Left ventricle myocardium inferior (tissue), 1 donor: ENCODE results near the gene ALAS1. TPM values are rescaled to one million over a fixed set of nuclear protein-coding genes. Genes with fewer than 3 reads are reported as not detected.
A peak's percentile ranks its signal among the peaks of the same experiment; 100 is the strongest.

Source experiments
- DNase-seq: peaks from one replicate; pipeline ENCODE4 v3.0.0-alpha.2; 2020
- H3K27ac ChIP-seq: fragments of 200-600 bp; replicated peaks from 2 replicates; pipeline ENCODE4 v1.8.0; 2021
- H3K27me3 ChIP-seq: fragments of 200-600 bp; 2 replicates; pipeline ENCODE4 v1.8.0; 2021; ENCODE audit warnings: low read depth
- H3K36me3 ChIP-seq: fragments of 200-600 bp; 2 replicates; pipeline ENCODE4 v1.8.0; 2021
- H3K4me1 ChIP-seq: fragments of 200-600 bp; 2 replicates; pipeline ENCODE4 v1.8.0; 2021
- H3K4me3 ChIP-seq: fragments of 200-600 bp; 2 replicates; pipeline ENCODE4 v1.8.0; 2021; ENCODE audit warnings: mild to moderate bottlenecking, moderate library complexity
- H3K9me3 ChIP-seq: fragments of 200-600 bp; replicated peaks from 2 replicates; pipeline ENCODE4 v1.8.0; 2021
- CTCF ChIP-seq: fragments of 200-600 bp; IDR thresholded peaks from 2 replicates; pipeline ENCODE4 v1.8.0; 2021; ENCODE audit warnings: antibody characterized with exemption, mild to moderate bottlenecking, borderline replicate concordance
- intact Hi-C: fragments of 100-400 bp; cut with micrococcal nuclease; formaldehyde crosslinking; loops from one replicate; pipeline ENCODE4 v1.11.0; 2022
- total RNA-seq: library from RNA; stranded (reverse); fragmentation: NEBNext Ultra II Directional; extraction: Animal tissue kit (Norgen Biotek cat#: 25700); gene quantifications from one replicate; pipeline ENCODE4 v1.2.1, GENCODE V29; 2021
- donor health status: DM: no; HTN: yes; CAD: no; lungs with severe emphysema.

The ALAS1 gene
- total RNA-seq, 1 donor from 2014 or later, result 180 TPM

GRCh38 chr3:52193065-52193464 is 4.9 kb upstream of the ALAS1 start:
- no peak for TF ChIP-seq CTCF
- Histone ChIP-seq H3K9me3 (no peaks in the 10 kb centered on the region), H3K27me3 (no peaks in the 10 kb centered on the region), H3K4me1 (peaks cover 58% of the 10 kb centered on the region), H3K4me3 (no peak overlapping the region), H3K36me3 (no peaks in the 10 kb centered on the region), H3K27ac (no peak overlapping the region)
- intact Hi-C loops, result no loop called here
- peak; percentile 62 for DNase-seq

- Histone ChIP-seq H3K27me3 (no peaks in the 10 kb centered on the region), H3K4me1 (peaks cover 65% of the 10 kb centered on the region), H3K4me3 (no peak overlapping the region), H3K9me3 (no peaks in the 10 kb centered on the region), H3K36me3 (peaks cover 6% of the 10 kb centered on the region), H3K27ac (peak overlapping the region; percentile 93)
- no peak for TF ChIP-seq CTCF
- intact Hi-C loops, result no loop called here
- DNase-seq, result peak; percentile 73
Observed at GRCh38 chr3:52194485-52195290, 3.3 kb upstream of the ALAS1 start.

GRCh38 chr3:52195291-52195597 is 2.7 kb upstream of the ALAS1 start:
- no peak for TF ChIP-seq CTCF
- Histone ChIP-seq H3K9me3 (no peaks in the 10 kb centered on the region), H3K27ac (peak overlapping the region; percentile 93), H3K4me1 (peaks cover 65% of the 10 kb centered on the region), H3K36me3 (peaks cover 11% of the 10 kb centered on the region), H3K4me3 (no peak overlapping the region), H3K27me3 (no peaks in the 10 kb centered on the region)
- DNase-seq, result no peak
- intact Hi-C loops, result no loop called here

GRCh38 chr3:52195823-52196331 is 2.1 kb upstream of the ALAS1 start:
- Histone ChIP-seq H3K9me3 (no peaks in the 10 kb centered on the region), H3K4me1 (peaks cover 66% of the 10 kb centered on the region), H3K4me3 (no peak overlapping the region), H3K27me3 (no peaks in the 10 kb centered on the region), H3K27ac (peak overlapping the region; percentile 93), H3K36me3 (peaks cover 18% of the 10 kb centered on the region)
- TF ChIP-seq CTCF, result no peak
- peak; percentile 31 for DNase-seq
- intact Hi-C loops, result no loop called here

GRCh38 chr3:52196977-52197376 is 983 bp upstream of the ALAS1 start:
- Histone ChIP-seq H3K27me3 (no peaks in the 10 kb centered on the region), H3K27ac (peak overlapping the region; percentile 93), H3K4me1 (peaks cover 77% of the 10 kb centered on the region), H3K9me3 (no peaks in the 10 kb centered on the region), H3K4me3 (no peak overlapping the region), H3K36me3 (peaks cover 29% of the 10 kb centered on the region)
- intact Hi-C loops, result no loop called here
- DNase-seq, result peak; percentile 30
- TF ChIP-seq CTCF, result no peak
